Measurements from ENCODE around the gene CAMTA2.
"Not testable (repeated sequence)": the region's sequence is repeated elsewhere in the genome, so short reads cannot be mapped to it uniquely, and the experiment has no call there.

CAMTA2 gene

GRCh38 chr17:4934173-4934979 lies 53.1 kb downstream of the CAMTA2 start:
- DNase-seq (ENCODE audit: low spot score) = peak; percentile 42
- FAIRE-seq = no peak

- DNase-seq (ENCODE audit: low spot score) (no peak), FAIRE-seq (no peak)
Observed at GRCh38 chr17:4933646-4934045, 53.8 kb downstream of the CAMTA2 start.

- no peak for FAIRE-seq
- no peak for DNase-seq (ENCODE audit: low spot score)
Observed at GRCh38 chr17:4932756-4933155, 54.7 kb downstream of the CAMTA2 start.

GRCh38 chr17:4931963-4932362 lies 55.5 kb downstream of the CAMTA2 start, which contains the start of gene GP1BA:
GP1BA (plus strand) TSS chr17:4932277; CDS start chr17:4932605, 328 bp downstream.
- FAIRE-seq = no peak
- DNase-seq (ENCODE audit: low spot score) = no peak

GRCh38 chr17:4928881-4929280 lies 58.6 kb downstream of the CAMTA2 start:
- FAIRE-seq (no peak), DNase-seq (ENCODE audit: low spot score) (no peak)

GRCh38 chr17:4926577-4927335 lies 60.7 kb downstream of the CAMTA2 start:
- DNase-seq (ENCODE audit: low spot score); FAIRE-seq: not testable (repeated sequence)

GRCh38 chr17:4921320-4921719 lies 66.2 kb downstream of the CAMTA2 start:
- no peak for DNase-seq (ENCODE audit: low spot score)
- no peak for FAIRE-seq

GRCh38 chr17:4920351-4921048 lies 67.0 kb downstream of the CAMTA2 start:
- FAIRE-seq = no peak

GRCh38 chr17:4919511-4920047 lies 67.9 kb downstream of the CAMTA2 start:
- FAIRE-seq (no peak), DNase-seq (ENCODE audit: low spot score) (no peak)

More at GRCh38 chr17:4920351-4921048, 67.0 kb downstream of the CAMTA2 start:
- no peak for DNase-seq (ENCODE audit: low spot score)
